ENCODE results near the gene SIDT1.

Gene SIDT1

GRCh38 chr3:113546414-113546893 lies 14.1 kb downstream of the SIDT1 start:
- no peak for DNase-seq

- no peak for DNase-seq
Measured at GRCh38 chr3:113548501-113548900, 16.1 kb downstream of the SIDT1 start.

- no peak for DNase-seq
Measured at GRCh38 chr3:113551820-113552219, 19.5 kb downstream of the SIDT1 start.

- DNase-seq, result peak; percentile 33
Measured at GRCh38 chr3:113552851-113553250, 20.5 kb downstream of the SIDT1 start.

- DNase-seq, result no peak
Measured at GRCh38 chr3:113555138-113555537, 22.8 kb downstream of the SIDT1 start.

GRCh38 chr3:113556316-113556945 lies 24.1 kb downstream of the SIDT1 start:
- no peak for DNase-seq

GRCh38 chr3:113556946-113557335 lies 24.6 kb downstream of the SIDT1 start:
- no peak for DNase-seq

GRCh38 chr3:113557374-113557773 lies 25.0 kb downstream of the SIDT1 start:
- DNase-seq, result no peak

GRCh38 chr3:113559009-113559408 lies 26.7 kb downstream of the SIDT1 start:
- no peak for DNase-seq

GRCh38 chr3:113560271-113560670 lies 27.9 kb downstream of the SIDT1 start:
- no peak for DNase-seq

GRCh38 chr3:113560831-113561623 lies 28.7 kb downstream of the SIDT1 start:
- DNase-seq, result peak; percentile 51

GRCh38 chr3:113565555-113565954 lies 33.2 kb downstream of the SIDT1 start:
- DNase-seq, result no peak

GRCh38 chr3:113570158-113570557 lies 37.8 kb downstream of the SIDT1 start:
- DNase-seq, result no peak

- DNase-seq, result no peak
Measured at GRCh38 chr3:113571360-113571759, 39.0 kb downstream of the SIDT1 start.

- DNase-seq, result no peak
Measured at GRCh38 chr3:113573728-113574127, 41.4 kb downstream of the SIDT1 start.

GRCh38 chr3:113574213-113574612 lies 41.9 kb downstream of the SIDT1 start:
- DNase-seq, result no peak

- no peak for DNase-seq
Measured at GRCh38 chr3:113575206-113575605, 42.9 kb downstream of the SIDT1 start.

GRCh38 chr3:113585228-113585627 lies 52.9 kb downstream of the SIDT1 start:
- no peak for DNase-seq

GRCh38 chr3:113585720-113586119 lies 53.4 kb downstream of the SIDT1 start:
- DNase-seq, result no peak

GRCh38 chr3:113588806-113589205 lies 56.5 kb downstream of the SIDT1 start:
- DNase-seq, result no peak

- no peak for DNase-seq
Measured at GRCh38 chr3:113589971-113590370, 57.6 kb downstream of the SIDT1 start.

GRCh38 chr3:113590983-113591382 lies 58.6 kb downstream of the SIDT1 start:
- DNase-seq, result no peak

- DNase-seq, result no peak
Measured at GRCh38 chr3:113594066-113594465, 61.7 kb downstream of the SIDT1 start.

GRCh38 chr3:113597596-113598354 lies 65.4 kb downstream of the SIDT1 start:
- DNase-seq, result no peak

All from CD4-positive, alpha-beta T cell treated with Interleukin-4 for 4 hours (primary cell).